ACC112 (cell line): ENCODE measurements around the gene KL.

ENCODE experiments used
- H2AFZ ChIP-seq: fragments of 200-600 bp; sonication (generic); one replicate; pipeline ENCODE4 v1.6.0; 2017; ENCODE audit warnings: antibody characterized with exemption, low read length; ENCODE audit not compliant: unreplicated experiment
- H3K27ac ChIP-seq: fragments of 200-600 bp; sonication (generic); 2 replicates; pipeline ENCODE4 v1.5.1; 2014; ENCODE audit warnings: low read depth, mild to moderate bottlenecking, antibody characterized with exemption, low read length, moderate library complexity
- H3K27me3 ChIP-seq: fragments of 200-600 bp; sonication (generic); 2 replicates; pipeline ENCODE4 v1.6.1; 2014; ENCODE audit warnings: mild to moderate bottlenecking, antibody characterized with exemption, low read length, moderate library complexity, mixed read lengths; ENCODE audit not compliant: insufficient read depth
- H3K36me3 ChIP-seq: fragments of 200-600 bp; sonication (generic); 2 replicates; pipeline ENCODE4 v1.6.1; 2016; ENCODE audit warnings: mild to moderate bottlenecking, antibody characterized with exemption, low read length, moderate library complexity, mixed read lengths; ENCODE audit not compliant: insufficient read depth
- H3K4me1 ChIP-seq: fragments of 200-600 bp; sonication (generic); one replicate; pipeline ENCODE4 v1.6.1; 2016; ENCODE audit warnings: low read length, mixed read lengths; ENCODE audit not compliant: insufficient read depth, unreplicated experiment, control insufficient read depth
- H3K4me3 ChIP-seq: fragments of 200-600 bp; sonication (generic); 2 replicates; pipeline ENCODE4 v1.5.1; 2014; ENCODE audit warnings: mild to moderate bottlenecking, low read depth, low read length
- H3K79me2 ChIP-seq: fragments of 200-600 bp; sonication (generic); one replicate; pipeline ENCODE4 v1.6.0; 2016; ENCODE audit warnings: low read length; ENCODE audit not compliant: control insufficient read depth, unreplicated experiment, insufficient read depth

KL gene

DNA sequence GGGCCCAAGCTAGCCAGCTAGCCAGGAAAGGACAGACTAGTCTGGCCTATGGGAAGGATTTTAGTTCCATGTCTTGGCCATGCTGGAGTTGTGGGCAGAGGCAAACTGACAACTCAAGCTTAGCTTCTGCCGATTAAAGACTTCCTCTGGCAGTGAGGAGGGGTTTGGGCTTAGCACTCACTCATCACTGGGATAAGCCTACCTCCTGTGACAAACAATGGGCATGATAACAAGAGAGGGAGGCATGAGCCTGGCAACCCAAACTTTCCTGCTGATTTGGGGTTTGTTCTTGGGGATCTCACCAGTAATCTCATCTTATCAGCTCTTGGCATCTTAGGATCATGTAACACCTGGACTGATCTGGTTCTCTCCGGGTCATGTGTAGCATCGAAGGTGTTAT, 83.6 kb downstream of the KL start:
- Histone ChIP-seq H3K79me2 (no peaks in the 10 kb centered on the region), H3K27ac (no peak overlapping the region), H3K4me3 (no peak overlapping the region), H2AFZ (no peak overlapping the region), H3K4me1 (no peaks in the 10 kb centered on the region), H3K27me3 (no peaks in the 10 kb centered on the region), H3K36me3 (peaks cover 14% of the 10 kb centered on the region)

GRCh38 chr13:33100886-33101285, 84.7 kb downstream of the KL start:
- Histone ChIP-seq H3K36me3 (peaks cover 23% of the 10 kb centered on the region), H3K4me1 (no peaks in the 10 kb centered on the region), H3K4me3 (no peak overlapping the region), H3K27ac (no peak overlapping the region), H3K79me2 (no peaks in the 10 kb centered on the region), H2AFZ (no peak overlapping the region), H3K27me3 (no peaks in the 10 kb centered on the region)

DNA sequence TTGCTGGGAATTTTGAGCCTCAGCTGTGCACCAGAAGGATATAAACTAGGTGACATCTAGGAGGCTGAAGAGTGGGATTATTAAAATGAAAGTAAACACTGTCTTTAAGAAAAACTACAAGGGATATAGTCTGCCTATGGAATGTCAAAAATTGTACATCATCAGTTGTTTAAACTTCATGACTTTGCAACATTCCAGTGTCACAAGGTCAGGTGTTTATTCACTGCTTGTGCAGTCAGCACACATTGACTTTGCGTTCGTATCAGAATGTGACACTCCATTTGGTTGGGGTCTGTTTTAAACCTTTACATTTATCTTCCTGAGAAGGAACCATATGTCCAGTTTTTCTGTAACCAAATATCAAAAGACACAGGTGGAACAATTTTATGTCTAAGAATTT, 85.6 kb downstream of the KL start:
- Histone ChIP-seq H3K27ac (no peak overlapping the region), H3K79me2 (no peaks in the 10 kb centered on the region), H2AFZ (no peak overlapping the region), H3K4me3 (no peak overlapping the region), H3K4me1 (no peaks in the 10 kb centered on the region), H3K36me3 (peaks cover 33% of the 10 kb centered on the region), H3K27me3 (no peaks in the 10 kb centered on the region)

DNA sequence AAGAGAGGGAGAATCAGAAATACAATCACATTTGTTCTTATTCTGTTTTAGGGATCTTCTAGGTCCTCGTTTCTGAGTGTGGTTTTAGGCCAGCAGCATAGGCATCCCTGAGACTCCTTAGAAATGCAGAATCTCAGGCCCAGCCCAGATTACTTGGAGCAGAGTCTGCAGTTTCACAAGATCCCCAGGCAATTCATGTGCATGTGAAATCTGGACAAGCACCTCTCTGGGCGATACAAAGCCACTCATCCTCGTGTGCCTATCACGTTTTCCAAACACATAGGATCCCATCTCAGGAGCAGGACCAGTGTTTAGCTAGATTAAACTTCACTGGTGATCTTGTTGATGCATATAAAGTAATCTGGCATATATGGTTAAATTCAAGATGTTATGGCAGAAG, 87.2 kb downstream of the KL start:
- no peaks in the 10 kb centered on the region for H3K79me2 ChIP-seq
- H3K27me3 ChIP-seq: no peaks in the 10 kb centered on the region
- H3K36me3 ChIP-seq: peaks cover 45% of the 10 kb centered on the region
- H3K4me1 ChIP-seq: no peaks in the 10 kb centered on the region
- H2AFZ ChIP-seq: no peak overlapping the region
- H3K27ac ChIP-seq: no peak overlapping the region
- no peak overlapping the region for H3K4me3 ChIP-seq

- no peak overlapping the region for H3K4me3 ChIP-seq
- H3K27me3 ChIP-seq: no peaks in the 10 kb centered on the region
- H3K79me2 ChIP-seq: no peaks in the 10 kb centered on the region
- peaks cover 53% of the 10 kb centered on the region for H3K36me3 ChIP-seq
- H3K4me1 ChIP-seq: peaks cover 16% of the 10 kb centered on the region
- H3K27ac ChIP-seq: no peak overlapping the region
- H2AFZ ChIP-seq: no peak overlapping the region
Observed at GRCh38 chr13:33105387-33106005, 89.3 kb downstream of the KL start.

DNA sequence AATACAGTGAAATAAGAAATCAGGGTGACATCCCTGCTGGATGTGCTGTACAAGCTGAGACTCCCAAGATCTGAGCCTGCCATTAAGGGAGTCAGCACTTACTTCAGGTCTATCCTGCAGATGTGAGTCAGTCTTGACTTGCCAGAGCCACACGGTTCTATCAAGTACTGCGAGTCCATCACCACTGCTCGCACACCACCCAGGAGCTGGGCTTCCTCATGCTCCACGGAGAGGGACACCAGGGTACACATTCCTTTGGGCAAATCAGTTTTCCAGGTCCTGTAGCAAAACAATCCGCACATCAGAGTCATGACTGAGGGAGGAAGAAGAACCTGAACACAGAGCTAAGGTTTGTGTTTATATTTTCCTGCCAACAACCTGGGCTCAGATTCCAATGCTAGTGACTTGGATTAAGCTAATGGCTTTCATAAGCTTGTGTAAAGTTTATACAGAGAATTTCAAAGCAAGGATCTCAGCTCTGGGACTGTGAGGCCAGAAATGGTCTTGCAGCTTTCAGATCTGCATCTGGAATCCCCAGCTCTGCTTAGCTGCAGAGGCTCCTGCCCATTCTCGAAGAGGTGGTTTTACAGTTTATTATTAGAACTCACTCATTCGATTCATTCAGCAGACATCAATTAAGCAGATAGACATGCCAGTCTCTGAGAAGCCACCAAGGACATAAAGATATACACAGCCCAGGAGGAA, 90.6 kb downstream of the KL start:
- H3K4me3 ChIP-seq: no peak overlapping the region
- H3K79me2 ChIP-seq: no peaks in the 10 kb centered on the region
- no peaks in the 10 kb centered on the region for H3K27me3 ChIP-seq
- no peak overlapping the region for H2AFZ ChIP-seq
- H3K36me3 ChIP-seq: peaks cover 54% of the 10 kb centered on the region
- H3K4me1 ChIP-seq: peaks cover 28% of the 10 kb centered on the region
- no peak overlapping the region for H3K27ac ChIP-seq

GRCh38 chr13:33107361-33107760, 91.1 kb downstream of the KL start:
- Histone ChIP-seq H3K27ac (no peak overlapping the region), H3K4me1 (peaks cover 31% of the 10 kb centered on the region), H2AFZ (no peak overlapping the region), H3K4me3 (no peak overlapping the region), H3K79me2 (no peaks in the 10 kb centered on the region), H3K36me3 (peaks cover 54% of the 10 kb centered on the region), H3K27me3 (no peaks in the 10 kb centered on the region)

GRCh38 chr13:33108620-33109019, 92.4 kb downstream of the KL start:
- Histone ChIP-seq H3K27me3 (no peaks in the 10 kb centered on the region), H2AFZ (no peak overlapping the region), H3K79me2 (no peaks in the 10 kb centered on the region), H3K4me3 (no peak overlapping the region), H3K36me3 (peaks cover 49% of the 10 kb centered on the region), H3K4me1 (peaks cover 31% of the 10 kb centered on the region), H3K27ac (peak overlapping the region; percentile 39)

GRCh38 chr13:33109271-33109697, 93.1 kb downstream of the KL start:
- no peak overlapping the region for H3K4me3 ChIP-seq
- H2AFZ ChIP-seq: no peak overlapping the region
- H3K79me2 ChIP-seq: no peaks in the 10 kb centered on the region
- peak overlapping the region; percentile 39 for H3K27ac ChIP-seq
- peaks cover 31% of the 10 kb centered on the region for H3K4me1 ChIP-seq
- H3K36me3 ChIP-seq: peaks cover 44% of the 10 kb centered on the region
- H3K27me3 ChIP-seq: no peaks in the 10 kb centered on the region

GRCh38 chr13:33109801-33110200, 93.6 kb downstream of the KL start:
- Histone ChIP-seq H3K36me3 (peaks cover 41% of the 10 kb centered on the region), H3K79me2 (no peaks in the 10 kb centered on the region), H2AFZ (no peak overlapping the region), H3K4me3 (no peak overlapping the region), H3K4me1 (peaks cover 31% of the 10 kb centered on the region), H3K27ac (peak overlapping the region; percentile 39), H3K27me3 (no peaks in the 10 kb centered on the region)

GRCh38 chr13:33110386-33110712, 94.1 kb downstream of the KL start:
- H3K27ac ChIP-seq: peak overlapping the region; percentile 72
- H3K27me3 ChIP-seq: no peaks in the 10 kb centered on the region
- peaks cover 36% of the 10 kb centered on the region for H3K36me3 ChIP-seq
- peaks cover 31% of the 10 kb centered on the region for H3K4me1 ChIP-seq
- no peaks in the 10 kb centered on the region for H3K79me2 ChIP-seq
- H2AFZ ChIP-seq: no peak overlapping the region
- H3K4me3 ChIP-seq: no peak overlapping the region
